C4-2B (cell line): ENCODE data around the gene WFIKKN2.

Experiments
- H3K27ac ChIP-seq: fragments of 450-650 bp; 2 replicates; pipeline ENCODE4 v1.5.1; 2017
- ZFX ChIP-seq: fragments of 450-650 bp; IDR thresholded peaks from 2 replicates; pipeline ENCODE4 v1.6.1; 2017
- TF ChIP-seq, protein P1 (sequence below): fragments of 450-650 bp; conservative IDR thresholded peaks from 2 replicates; pipeline ENCODE4 v1.5.1; 2017; ENCODE audit warnings: mild to moderate bottlenecking

Gene WFIKKN2

DNA sequence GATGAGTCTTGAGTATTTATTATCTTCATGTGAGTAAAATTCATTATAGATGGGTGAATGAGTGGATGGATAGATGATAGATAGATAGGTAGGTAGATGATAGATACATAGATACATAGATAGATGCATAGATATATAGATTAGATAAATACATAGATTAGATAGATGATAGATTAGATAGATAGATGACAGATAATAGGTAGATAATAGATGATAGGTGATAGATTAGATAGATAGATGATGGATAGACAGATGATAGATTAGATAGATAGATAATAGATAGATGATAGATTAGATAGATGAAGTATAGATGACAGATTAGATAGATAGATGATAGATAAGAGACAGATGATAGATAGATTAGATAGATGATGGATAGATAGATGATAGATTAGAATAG, 21.8 kb upstream of the WFIKKN2 start:
- no peak overlapping the region for H3K27ac ChIP-seq
- no peak for TF ChIP-seq ZFX
- TF ChIP-seq, protein P1, sequence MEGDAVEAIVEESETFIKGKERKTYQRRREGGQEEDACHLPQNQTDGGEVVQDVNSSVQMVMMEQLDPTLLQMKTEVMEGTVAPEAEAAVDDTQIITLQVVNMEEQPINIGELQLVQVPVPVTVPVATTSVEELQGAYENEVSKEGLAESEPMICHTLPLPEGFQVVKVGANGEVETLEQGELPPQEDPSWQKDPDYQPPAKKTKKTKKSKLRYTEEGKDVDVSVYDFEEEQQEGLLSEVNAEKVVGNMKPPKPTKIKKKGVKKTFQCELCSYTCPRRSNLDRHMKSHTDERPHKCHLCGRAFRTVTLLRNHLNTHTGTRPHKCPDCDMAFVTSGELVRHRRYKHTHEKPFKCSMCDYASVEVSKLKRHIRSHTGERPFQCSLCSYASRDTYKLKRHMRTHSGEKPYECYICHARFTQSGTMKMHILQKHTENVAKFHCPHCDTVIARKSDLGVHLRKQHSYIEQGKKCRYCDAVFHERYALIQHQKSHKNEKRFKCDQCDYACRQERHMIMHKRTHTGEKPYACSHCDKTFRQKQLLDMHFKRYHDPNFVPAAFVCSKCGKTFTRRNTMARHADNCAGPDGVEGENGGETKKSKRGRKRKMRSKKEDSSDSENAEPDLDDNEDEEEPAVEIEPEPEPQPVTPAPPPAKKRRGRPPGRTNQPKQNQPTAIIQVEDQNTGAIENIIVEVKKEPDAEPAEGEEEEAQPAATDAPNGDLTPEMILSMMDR, result no peak

GRCh38 chr17:50815400-50815799, 20.0 kb upstream of the WFIKKN2 start:
- TF ChIP-seq, protein P1, result no peak
- TF ChIP-seq ZFX, result no peak

GRCh38 chr17:50816271-50816670, 19.1 kb upstream of the WFIKKN2 start:
- TF ChIP-seq ZFX, result no peak
- TF ChIP-seq, protein P1, result no peak
- no peak overlapping the region for H3K27ac ChIP-seq

More at GRCh38 chr17:50815400-50815799, 20.0 kb upstream of the WFIKKN2 start:
- H3K27ac ChIP-seq, result no peak overlapping the region

GRCh38 chr17:50816771-50817751, 18.3 kb upstream of the WFIKKN2 start:
- no peak overlapping the region for H3K27ac ChIP-seq
- TF ChIP-seq ZFX, result no peak
- TF ChIP-seq, protein P1, result peak; percentile 93

DNA sequence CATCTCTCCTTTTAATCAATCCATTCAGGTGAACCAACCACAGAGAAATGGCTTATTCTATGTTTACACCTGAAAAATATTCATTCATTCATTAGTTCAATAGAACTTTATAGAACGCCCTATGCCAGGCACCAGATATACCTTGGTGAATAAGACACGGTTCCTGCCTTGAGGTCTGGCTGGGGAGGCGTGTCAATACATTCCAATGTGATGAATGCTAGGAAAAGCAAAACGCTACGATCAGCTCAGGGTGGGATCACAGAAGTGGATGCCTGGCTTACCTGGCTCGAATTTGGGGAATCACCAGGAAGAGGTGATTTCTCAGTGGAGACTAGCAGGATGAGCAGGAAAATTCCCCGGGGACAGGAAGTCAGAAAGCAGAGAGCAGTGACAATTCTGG, 17.5 kb upstream of the WFIKKN2 start:
- H3K27ac ChIP-seq, result no peak overlapping the region
- TF ChIP-seq ZFX, result no peak

- TF ChIP-seq, protein P1, result no peak
- TF ChIP-seq ZFX, result no peak
- no peak overlapping the region for H3K27ac ChIP-seq
Observed at GRCh38 chr17:50818261-50818660, 17.1 kb upstream of the WFIKKN2 start.

- no peak overlapping the region for H3K27ac ChIP-seq
- no peak for TF ChIP-seq ZFX
- TF ChIP-seq, protein P1, result no peak
Observed at GRCh38 chr17:50818921-50819657, 16.3 kb upstream of the WFIKKN2 start.
